K562 (cell line): Measurements from ENCODE around the gene PPP6C. TPM values are rescaled to one million over a fixed set of nuclear protein-coding genes. Genes with fewer than 3 reads are reported as not detected.
A peak's percentile ranks its signal among the peaks of the same experiment; 100 is the strongest.

Experiments used
- ARNT ChIP-seq, 2 experiments: fragments of 450-650 bp; IDR thresholded peaks; 2 replicates each; pipeline ENCODE4 v1.6.1; 2016; ENCODE audit warnings: mild to moderate bottlenecking in 1 of 2
- CBX8 ChIP-seq: fragments of 200-600 bp; sonication (generic); IDR thresholded peaks from 2 replicates; pipeline ENCODE4 v1.6.1; 2012; ENCODE audit warnings: borderline replicate concordance, mixed run types, low read depth, mild to moderate bottlenecking, moderate library complexity, mixed read lengths, low read length, control low read depth, inconsistent platforms; ENCODE audit not compliant: poor library complexity, severe bottlenecking; ENCODE audit errors: extremely low read depth
- CCAR2 ChIP-seq: fragments of 200-400 bp; formaldehyde crosslinking; IDR thresholded peaks from 2 replicates; pipeline ENCODE4 v1.6.1; 2017; ENCODE audit warnings: mild to moderate bottlenecking, low read depth, low read length
- CCNT2 ChIP-seq: IDR thresholded peaks from 2 replicates; pipeline ENCODE4 v1.6.1; 2011; ENCODE audit warnings: borderline replicate concordance, low read depth, mild to moderate bottlenecking, moderate library complexity, mixed read lengths, low read length; ENCODE audit not compliant: insufficient read length; ENCODE audit errors: extremely low read depth
- ESRRA ChIP-seq: fragments of 450-650 bp; IDR thresholded peaks from 2 replicates; pipeline ENCODE4 v1.6.1; 2014; ENCODE audit warnings: low read depth, mild to moderate bottlenecking, moderate library complexity, borderline replicate concordance
- FOXK1 ChIP-seq: sonication (generic); formaldehyde crosslinking; IDR thresholded peaks from 2 replicates; pipeline ENCODE4 v1.8.0; 2022; ENCODE audit warnings: missing genetic modification reagents, mild to moderate bottlenecking, borderline replicate concordance
- FOXK2 ChIP-seq, 2 experiments: fragments of 450-650 bp; IDR thresholded peaks in 1 of 2; conservative IDR thresholded peaks in 1 of 2; 2 replicates each; pipeline ENCODE4 v1.6.1; 2016; ENCODE audit warnings: low read depth in 2 of 2, mild to moderate bottlenecking in 1 of 2
- GABPA ChIP-seq: fragments of 200-800 bp; sonication (Bioruptor generic); conservative IDR thresholded peaks from 2 replicates; pipeline ENCODE4 v1.6.1; 2016; ENCODE audit warnings: low read depth, missing genetic modification characterization, missing compliant biosample characterization
- HIVEP1 ChIP-seq: fragments of 250-450 bp; sonication (Bioruptor Pico); IDR thresholded peaks from 2 replicates; pipeline ENCODE4 v1.4.0; 2020; ENCODE audit warnings: mild to moderate bottlenecking
- HNRNPLL ChIP-seq: fragments of 200-400 bp; formaldehyde crosslinking; IDR thresholded peaks from 2 replicates; pipeline ENCODE4 v1.6.1; 2017; ENCODE audit warnings: low read length, low read depth, mild to moderate bottlenecking; ENCODE audit not compliant: poor library complexity, severe bottlenecking
- ILK ChIP-seq: fragments of 450-650 bp; IDR thresholded peaks from 2 replicates; pipeline ENCODE4 v1.6.1; 2016; ENCODE audit warnings: missing genetic modification characterization, low read depth, mild to moderate bottlenecking, missing compliant biosample characterization, moderate library complexity, borderline replicate concordance
- MAFG ChIP-seq: fragments of 450-650 bp; conservative IDR thresholded peaks from 2 replicates; pipeline ENCODE4 v1.6.1; 2016; ENCODE audit warnings: missing genetic modification characterization, missing compliant biosample characterization
- MAFK ChIP-seq: IDR thresholded peaks from 2 replicates; pipeline ENCODE4 v1.6.1; 2011; ENCODE audit warnings: low read length, improper control_type of control experiment
- MAZ ChIP-seq, 2 experiments: fragments of 450-650 bp in 1 of 2; sonication (generic) in 1 of 2; formaldehyde crosslinking; IDR thresholded peaks in 1 of 2; conservative IDR thresholded peaks in 1 of 2; 2 replicates each; pipeline versions ENCODE4 v1.4.0 to v1.5.0; 2020; ENCODE audit warnings: mild to moderate bottlenecking in 1 of 2, missing genetic modification reagents in 1 of 2
- MTA2 ChIP-seq: fragments of 450-650 bp; IDR thresholded peaks from 2 replicates; pipeline ENCODE4 v1.6.1; 2016; ENCODE audit warnings: low read depth
- PCBP1 ChIP-seq: fragments of 200-400 bp; formaldehyde crosslinking; IDR thresholded peaks from 2 replicates; pipeline ENCODE4 v1.6.1; 2018; ENCODE audit warnings: mild to moderate bottlenecking, low read depth, low read length; ENCODE audit not compliant: poor library complexity, severe bottlenecking
- RBM39 ChIP-seq: fragments of 200-400 bp; formaldehyde crosslinking; optimal IDR thresholded peaks from 2 replicates; pipeline ENCODE3; 2018; ENCODE audit warnings: low read depth, low read length
- SAFB2 ChIP-seq: fragments of 200-400 bp; formaldehyde crosslinking; IDR thresholded peaks from 2 replicates; pipeline ENCODE4 v1.6.1; 2018; ENCODE audit warnings: borderline replicate concordance, low read length, low read depth, moderate library complexity; ENCODE audit not compliant: severe bottlenecking
- SETDB1 ChIP-seq: IDR thresholded peaks from one replicate; pipeline ENCODE4 v1.6.1; 2012; ENCODE audit warnings: low read length, control low read depth, inconsistent platforms
- SNRNP70 ChIP-seq: fragments of 200-400 bp; formaldehyde crosslinking; optimal IDR thresholded peaks from 2 replicates; pipeline ENCODE3; 2017; ENCODE audit warnings: low read depth, low read length
- TCF3 ChIP-seq: sonication (generic); formaldehyde crosslinking; IDR thresholded peaks from 2 replicates; pipeline ENCODE4 v1.4.0; 2020; ENCODE audit warnings: mild to moderate bottlenecking, missing genetic modification reagents
- TCFL5 ChIP-seq: fragments of 250-450 bp; sonication (Bioruptor Pico); conservative IDR thresholded peaks from 2 replicates; pipeline ENCODE4 v1.6.1; 2021; ENCODE audit warnings: mild to moderate bottlenecking, moderate library complexity, matching md5 sums
- TFAP4 ChIP-seq: sonication (generic); formaldehyde crosslinking; IDR thresholded peaks from 2 replicates; pipeline ENCODE4 v1.8.0; 2022; ENCODE audit warnings: missing genetic modification reagents, mild to moderate bottlenecking, moderate library complexity, borderline replicate concordance
- ZBTB1 ChIP-seq: sonication (generic); formaldehyde crosslinking; IDR thresholded peaks from 2 replicates; pipeline ENCODE4 v1.8.1; 2023; ENCODE audit warnings: missing genetic modification reagents, low read depth, mild to moderate bottlenecking, borderline replicate concordance
- ZFP30 ChIP-seq: fragments of 250-450 bp; sonication (Bioruptor Pico); IDR thresholded peaks from 2 replicates; pipeline ENCODE4 v1.8.0; 2022; ENCODE audit warnings: moderate library complexity, mild to moderate bottlenecking, inconsistent platforms, borderline replicate concordance
- ZNF143 ChIP-seq: sonication (generic); formaldehyde crosslinking; IDR thresholded peaks from 2 replicates; pipeline ENCODE4 v1.9.0; 2022; ENCODE audit warnings: mild to moderate bottlenecking, missing genetic modification reagents
- ZNF785 ChIP-seq: fragments of 250-450 bp; sonication (Bioruptor Pico); IDR thresholded peaks from 2 replicates; pipeline ENCODE4 v1.4.0; 2020; ENCODE audit warnings: mild to moderate bottlenecking
- polyA plus RNA-seq, 8 experiments: library from polyadenylated mRNA; depleted of rRNA in 4 of 8; stranded (reverse) in 5 of 8; unstranded in 3 of 8; fragments of >200 nt; fragmentation: Nextera tagmentation in 2 of 8; fragmentation: Illumina TruSeq in 1 of 8; extraction: Ambion mirVana in 2 of 8; extraction: Trizol in 1 of 8; gene quantifications; 2 replicates each; pipeline versions ENCODE4 v1.2.1 to v1.2.3, GENCODE V29; 2011 to 2014; ENCODE audit warnings: inconsistent platforms in 1 of 8, missing spikeins in 1 of 8
- total RNA-seq, 7 experiments: library from RNA; depleted of rRNA in 6 of 7; stranded (reverse); fragments of >200 nt in 6 of 7; fragmentation: Illumina TruSeq in 2 of 7; extraction: Trizol in 2 of 7; gene quantifications; 2 replicates each; pipeline versions ENCODE4 v1.2.1 to v1.2.3, GENCODE V29; 2011 to 2021; ENCODE audit warnings: low replicate concordance in 1 of 7

PPP6C gene
- total and polyA plus RNA-seq, 9 of the 15 experiments (the other 6 are each of a cell fraction or from before 2014, with no cell fraction given), result 18.8 to 44.8 (median 38.3) TPM

DNA sequence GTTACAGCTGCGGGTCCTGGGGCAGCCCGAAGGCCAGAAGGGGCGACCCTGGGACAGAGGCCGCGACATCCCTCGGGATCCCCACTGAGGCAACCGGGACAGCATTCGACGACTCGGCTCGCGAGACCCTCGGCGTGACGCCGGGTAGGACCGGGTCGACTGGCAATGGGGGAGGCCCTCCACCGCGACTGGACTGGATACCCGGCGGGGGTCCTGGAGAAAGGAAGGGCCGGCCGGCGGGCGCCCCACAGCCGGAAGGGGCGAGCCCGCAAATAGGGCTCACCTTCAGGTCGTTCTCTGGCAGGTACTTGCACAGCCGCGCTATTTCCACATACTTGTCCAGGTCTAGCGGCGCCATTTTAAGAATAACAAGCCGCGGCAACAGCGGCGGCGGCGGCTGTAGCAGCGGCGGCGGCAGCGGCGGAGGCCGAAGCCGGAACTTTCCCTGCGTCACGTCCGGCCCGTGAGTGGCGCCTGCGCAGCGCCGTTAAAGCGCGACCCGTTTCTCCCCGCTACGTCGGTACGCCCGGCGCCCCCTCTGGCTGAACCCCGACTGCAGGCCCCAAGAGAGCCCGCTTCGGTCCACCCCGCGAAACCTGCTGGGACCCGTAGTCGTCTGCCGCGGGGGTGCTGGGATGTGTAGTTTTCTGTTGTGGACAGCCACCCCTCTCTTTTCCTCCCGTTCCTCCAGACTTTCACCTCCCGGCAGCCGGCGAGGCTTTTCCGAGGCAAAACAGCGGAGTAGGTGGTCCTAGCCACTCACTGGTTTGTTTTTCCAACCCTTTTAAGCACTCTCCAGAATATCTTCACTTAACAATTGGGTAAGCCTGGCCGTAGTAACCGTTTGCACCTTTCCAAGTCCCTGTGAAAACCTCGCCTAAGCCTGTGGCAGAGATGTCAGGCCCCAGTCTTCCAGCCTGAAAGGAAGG, at the start of gene PPP6C (continued):
- TF ChIP-seq TFAP4 (peak; percentile 83), ARNT (IDR thresholded peaks at IDR 0.05) (peak in 1 of 2 experiments; percentile 65; a peak in 2 of 4 replicates), ZNF785 (CRISPR knock-in tag) (peak; percentile 96), SAFB2 (no peak), GABPA (tag) (peak; percentile 96), TCFL5 (CRISPR knock-in tag) (no peak), MTA2 (no peak), CCNT2 (peak; percentile 79), TCF3 (CRISPR knock-in tag) (peak; percentile 37; the same call in 1 of the 2 replicates), RBM39 (no peak), ZNF143 (CRISPR knock-in tag) (peak; percentile 98), HNRNPLL (peak; percentile 71), ZFP30 (no peak), ILK (tag) (no peak), MAFG (tag) (no peak), CCAR2 (no peak), PCBP1 (peak; percentile 95), SETDB1 (no peak), FOXK1 (CRISPR knock-in tag) (0 out of 2 replicates have a peak, but pooled peaks have one; percentile 44), FOXK2 (conservative IDR thresholded peaks at IDR 0.05 in 1 of 2, IDR thresholded peaks at IDR 0.05 in 1 of 2; ENCODE audit: low read depth in 2 of 2) (peak; percentile 42 to 76; a peak in 3 of 4 replicates), MAFK (no peak), MAZ (CRISPR knock-in tag; conservative IDR thresholded peaks at IDR 0.05 in 1 of 2, IDR thresholded peaks at IDR 0.05 in 1 of 2) (peak; percentile 89 to 96), ZBTB1 (CRISPR knock-in tag) (peak; percentile 64; the same call in 1 of the 2 replicates), ESRRA (peak; percentile 83), CBX8 (no peak), SNRNP70 (no peak), HIVEP1 (no peak)
